A549 (cell line): ENCODE data around the gene PSIP1.

ENCODE experiments used
- CBX8 ChIP-seq: fragments of 200-600 bp; sonication (generic); IDR thresholded peaks from 2 replicates; pipeline ENCODE4 v1.6.1; 2016
- CHD2 ChIP-seq: fragments of 150-350 bp; IDR thresholded peaks from 2 replicates; pipeline ENCODE4 v1.6.1; 2014; ENCODE audit warnings: low read length; ENCODE audit not compliant: partially characterized antibody
- ELK1 ChIP-seq: fragments of 150-350 bp; IDR thresholded peaks from 2 replicates; pipeline ENCODE4 v1.6.1; 2014; ENCODE audit warnings: low read depth, mild to moderate bottlenecking, low read length
- ESRRA ChIP-seq: fragments of 150-350 bp; IDR thresholded peaks from 2 replicates; pipeline ENCODE4 v1.6.1; 2014; ENCODE audit warnings: mild to moderate bottlenecking, low read length, borderline replicate concordance
- FOSL2 ChIP-seq, 2 experiments: fragments of 450-650 bp in 1 of 2; fragments of >200 bp in 1 of 2; sonication (Bioruptor Twin) in 1 of 2; formaldehyde crosslinking; IDR thresholded peaks; 2 replicates each; pipeline versions ENCODE4 v1.5.0 to v1.6.1; 2016 to 2020; ENCODE audit warnings: mild to moderate bottlenecking in 1 of 2, moderate library complexity in 1 of 2
- JUN ChIP-seq, 2 experiments: fragments of >200 bp; sonication (Bioruptor Twin); formaldehyde crosslinking; IDR thresholded peaks; 2 replicates in 1 of 2; 3 replicates in 1 of 2; pipeline ENCODE4 v1.6.1; 2016 to 2017
- JUNB ChIP-seq: fragments of >200 bp; sonication (Bioruptor Twin); formaldehyde crosslinking; IDR thresholded peaks from 2 replicates; pipeline ENCODE4 v1.6.1; 2016
- MAX ChIP-seq: IDR thresholded peaks from 2 replicates; pipeline ENCODE4 v1.6.1; 2012
- POLR2A ChIP-seq: IDR thresholded peaks from 2 replicates; pipeline ENCODE4 v1.6.1; 2012; ENCODE audit warnings: mild to moderate bottlenecking, low read length
- RAD21 ChIP-seq, 2 experiments: fragments of >200 bp in 1 of 2; sonication (Bioruptor Twin) in 1 of 2; formaldehyde crosslinking in 1 of 2; IDR thresholded peaks in 1 of 2; conservative IDR thresholded peaks in 1 of 2; 2 replicates in 1 of 2; 3 replicates in 1 of 2; pipeline ENCODE4 v1.6.1; 2012 to 2018; ENCODE audit warnings: inconsistent platforms in 1 of 2
- RCOR1 ChIP-seq: fragments of 150-350 bp; IDR thresholded peaks from 2 replicates; pipeline ENCODE4 v1.6.1; 2014; ENCODE audit warnings: antibody characterized with exemption, low read length, low read depth
- RNF2 ChIP-seq: fragments of 200-600 bp; sonication (generic); IDR thresholded peaks from 2 replicates; pipeline ENCODE4 v1.6.1; 2016; ENCODE audit warnings: low read depth, mild to moderate bottlenecking, antibody characterized with exemption, moderate library complexity, borderline replicate concordance
- TF ChIP-seq, protein P1 (sequence below): fragments of >200 bp; sonication (Bioruptor Twin); formaldehyde crosslinking; IDR thresholded peaks from 3 replicates; pipeline ENCODE4 v1.5.1; 2016
- TF ChIP-seq, protein P2 (sequence below): IDR thresholded peaks from 2 replicates; pipeline ENCODE4 v1.6.1; 2012; ENCODE audit warnings: low read depth, borderline replicate concordance

DNA sequence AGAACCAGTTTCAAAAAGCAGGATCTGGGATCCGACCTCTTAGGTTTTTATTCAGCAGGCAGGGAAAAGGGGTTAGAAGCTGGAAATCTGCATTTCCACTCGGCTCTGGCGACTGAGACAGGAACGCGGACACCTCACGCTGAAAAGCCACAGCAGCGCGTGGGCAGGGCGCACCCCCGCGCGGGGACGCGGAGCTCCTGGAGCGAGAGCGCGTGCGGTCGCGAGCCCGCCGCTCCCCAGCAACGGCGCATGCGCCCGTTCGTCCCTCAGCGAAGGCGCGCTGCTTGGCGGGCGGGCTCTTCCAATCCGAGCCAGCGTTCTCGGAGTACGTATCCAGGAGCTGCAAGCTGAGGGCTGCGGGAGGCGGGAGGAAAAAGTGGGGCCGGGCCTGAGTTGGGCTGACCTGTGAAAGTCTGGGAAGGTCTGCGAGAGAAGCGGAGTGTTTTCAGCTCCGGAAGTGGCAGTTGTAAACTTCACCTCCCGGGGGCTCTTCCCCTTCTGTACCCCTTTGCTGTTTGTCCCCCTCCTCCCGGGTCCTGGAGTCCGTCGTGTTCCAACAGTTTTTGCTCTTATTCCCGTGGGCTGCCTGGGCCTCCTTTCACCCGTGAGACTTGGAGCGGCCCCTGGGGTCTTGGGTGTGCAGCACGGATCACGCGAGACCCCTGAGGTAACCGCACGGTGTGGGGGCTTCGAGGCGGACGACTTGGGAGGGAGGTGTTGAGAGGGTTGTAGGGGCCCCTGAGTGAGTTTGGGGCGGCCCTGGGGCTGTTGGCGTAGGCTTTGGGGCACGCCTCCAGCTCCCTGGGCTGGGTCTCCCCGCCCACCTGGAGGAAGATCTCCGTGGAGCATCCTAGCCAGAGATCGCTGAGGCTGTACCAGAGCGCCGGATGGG is 42.1 kb upstream of the PSIP1 start, which contains the start of gene CCDC171:
- TF ChIP-seq, protein P1, sequence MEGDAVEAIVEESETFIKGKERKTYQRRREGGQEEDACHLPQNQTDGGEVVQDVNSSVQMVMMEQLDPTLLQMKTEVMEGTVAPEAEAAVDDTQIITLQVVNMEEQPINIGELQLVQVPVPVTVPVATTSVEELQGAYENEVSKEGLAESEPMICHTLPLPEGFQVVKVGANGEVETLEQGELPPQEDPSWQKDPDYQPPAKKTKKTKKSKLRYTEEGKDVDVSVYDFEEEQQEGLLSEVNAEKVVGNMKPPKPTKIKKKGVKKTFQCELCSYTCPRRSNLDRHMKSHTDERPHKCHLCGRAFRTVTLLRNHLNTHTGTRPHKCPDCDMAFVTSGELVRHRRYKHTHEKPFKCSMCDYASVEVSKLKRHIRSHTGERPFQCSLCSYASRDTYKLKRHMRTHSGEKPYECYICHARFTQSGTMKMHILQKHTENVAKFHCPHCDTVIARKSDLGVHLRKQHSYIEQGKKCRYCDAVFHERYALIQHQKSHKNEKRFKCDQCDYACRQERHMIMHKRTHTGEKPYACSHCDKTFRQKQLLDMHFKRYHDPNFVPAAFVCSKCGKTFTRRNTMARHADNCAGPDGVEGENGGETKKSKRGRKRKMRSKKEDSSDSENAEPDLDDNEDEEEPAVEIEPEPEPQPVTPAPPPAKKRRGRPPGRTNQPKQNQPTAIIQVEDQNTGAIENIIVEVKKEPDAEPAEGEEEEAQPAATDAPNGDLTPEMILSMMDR: no peak
- TF ChIP-seq CHD2 (peak; percentile 73), MAX (peak; percentile 83), ESRRA (no peak), POLR2A (peak; percentile 97), JUN (IDR thresholded peaks at IDR 0.05) (peak; percentile 42 to 70; a peak in 3 of 5 replicates), CBX8 (no peak), ELK1 (no peak), RAD21 (conservative IDR thresholded peaks at IDR 0.05 in 1 of 2, IDR thresholded peaks at IDR 0.05 in 1 of 2) (no peak), FOSL2 (IDR thresholded peaks at IDR 0.05) (no peak), FOSL2 (CRISPR knock-in tag; IDR thresholded peaks at IDR 0.05) (no peak), JUNB (no peak), RNF2 (no peak), RCOR1 (no peak)
- TF ChIP-seq, protein P2, sequence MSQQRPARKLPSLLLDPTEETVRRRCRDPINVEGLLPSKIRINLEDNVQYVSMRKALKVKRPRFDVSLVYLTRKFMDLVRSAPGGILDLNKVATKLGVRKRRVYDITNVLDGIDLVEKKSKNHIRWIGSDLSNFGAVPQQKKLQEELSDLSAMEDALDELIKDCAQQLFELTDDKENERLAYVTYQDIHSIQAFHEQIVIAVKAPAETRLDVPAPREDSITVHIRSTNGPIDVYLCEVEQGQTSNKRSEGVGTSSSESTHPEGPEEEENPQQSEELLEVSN: peak; percentile 96
